Liver (tissue), 9 donors: ENCODE results near the gene RSRP1. TPM values are rescaled to one million over a fixed set of nuclear protein-coding genes. Genes with fewer than 3 reads are reported as not detected.

Source experiments
- DNase-seq: peaks from one replicate; pipeline ENCODE4 v3.0.0-alpha.2; 2017; ENCODE audit warnings: low spot score
- H3K27ac ChIP-seq, 2 donors: one replicate each; pipeline ENCODE4 v1.7.0; 2013; ENCODE audit warnings: inconsistent platforms in 2 of 2, low read length in 2 of 2, control low read depth in 1 of 2, low read depth in 1 of 2, mild to moderate bottlenecking in 1 of 2
- H3K27me3 ChIP-seq, 4 donors: one replicate each; pipeline versions ENCODE4 v1.6.1 to v1.7.0; 2013; ENCODE audit warnings: low read length in 3 of 4, inconsistent platforms in 1 of 4, mild to moderate bottlenecking in 1 of 4, moderate library complexity in 1 of 4; ENCODE audit not compliant: control insufficient read depth in 4 of 4, insufficient read depth in 4 of 4
- H3K36me3 ChIP-seq, 4 donors: one replicate each; pipeline versions ENCODE4 v1.6.1 to v1.7.0; 2013; ENCODE audit warnings: low read length in 3 of 4, mild to moderate bottlenecking in 3 of 4, low read depth in 1 of 4, moderate library complexity in 1 of 4; ENCODE audit not compliant: control insufficient read depth in 4 of 4, insufficient read depth in 3 of 4
- H3K4me1 ChIP-seq, 4 donors: one replicate each; pipeline versions ENCODE4 v1.6.1 to v1.7.0; 2013; ENCODE audit warnings: low read length in 3 of 4, mild to moderate bottlenecking in 3 of 4, moderate library complexity in 1 of 4; ENCODE audit not compliant: control insufficient read depth in 4 of 4, insufficient read depth in 4 of 4
- H3K4me3 ChIP-seq, 3 donors: one replicate each; pipeline versions ENCODE4 v1.6.1 to v1.7.0; 2013; ENCODE audit warnings: low read length in 3 of 3, control low read depth in 1 of 3, low read depth in 1 of 3, mild to moderate bottlenecking in 1 of 3
- H3K9ac ChIP-seq, 2 donors: one replicate each; pipeline ENCODE4 v1.7.0; 2013; ENCODE audit warnings: low read length in 2 of 2, mild to moderate bottlenecking in 2 of 2, moderate library complexity in 2 of 2, control low read depth in 1 of 2, low read depth in 1 of 2
- H3K9me3 ChIP-seq, 4 donors: one replicate each; pipeline versions ENCODE4 v1.6.1 to v1.7.0; 2013; ENCODE audit warnings: low read length in 3 of 4; ENCODE audit not compliant: control insufficient read depth in 4 of 4
- EGR1 ChIP-seq, 2 donors: IDR thresholded peaks; 2 replicates each; pipeline ENCODE4 v1.6.1; 2016 to 2018; ENCODE audit warnings: antibody characterized with exemption in 2 of 2, low read depth in 2 of 2
- FOXA2 ChIP-seq: IDR thresholded peaks from 2 replicates; pipeline ENCODE4 v1.6.1; 2016; ENCODE audit warnings: antibody characterized with exemption
- GABPA ChIP-seq, 2 donors: IDR thresholded peaks in 1 of 2; conservative IDR thresholded peaks in 1 of 2; 2 replicates each; pipeline ENCODE4 v1.6.1; 2016; ENCODE audit warnings: antibody characterized with exemption in 2 of 2, mild to moderate bottlenecking in 1 of 2, moderate library complexity in 1 of 2
- HNF4A ChIP-seq, 2 donors: conservative IDR thresholded peaks; 2 replicates each; pipeline ENCODE4 v1.6.1; 2016; ENCODE audit warnings: antibody characterized with exemption in 2 of 2, mild to moderate bottlenecking in 2 of 2
- HNF4G ChIP-seq: IDR thresholded peaks from 2 replicates; pipeline ENCODE4 v1.6.1; 2016; ENCODE audit warnings: antibody characterized with exemption
- NR2F2 ChIP-seq: IDR thresholded peaks from 2 replicates; pipeline ENCODE4 v1.6.1; 2016; ENCODE audit warnings: antibody characterized with exemption
- RAD21 ChIP-seq, 2 donors: IDR thresholded peaks; 2 replicates each; pipeline ENCODE4 v1.6.1; 2016; ENCODE audit warnings: antibody characterized with exemption in 2 of 2, mild to moderate bottlenecking in 2 of 2
- RXRA ChIP-seq, 2 donors: IDR thresholded peaks; 2 replicates each; pipeline ENCODE4 v1.6.1; 2017 to 2018; ENCODE audit warnings: antibody characterized with exemption in 2 of 2, mild to moderate bottlenecking in 1 of 2
- SP1 ChIP-seq: IDR thresholded peaks from 2 replicates; pipeline ENCODE4 v1.6.1; 2018; ENCODE audit warnings: antibody characterized with exemption, mild to moderate bottlenecking
- TAF1 ChIP-seq: conservative IDR thresholded peaks from 2 replicates; pipeline ENCODE4 v1.6.1; 2016; ENCODE audit warnings: antibody characterized with exemption, mild to moderate bottlenecking
- YY1 ChIP-seq: IDR thresholded peaks from 2 replicates; pipeline ENCODE4 v1.6.1; 2016; ENCODE audit warnings: antibody characterized with exemption, mild to moderate bottlenecking
- WGBS: extraction: QIAGEN DNeasy Blood & Tissue Kit; methylation state at CpG from one replicate; pipeline ENCODE4 v1.1.7; 2013; 5-methylcytosine and 5-hydroxymethylcytosine counted together
- polyA plus RNA-seq, 2 donors: library from polyadenylated mRNA; stranded (reverse) in 1 of 2; unstranded in 1 of 2; fragments of 200-250 nt in 1 of 2; fragments of >200 nt in 1 of 2; fragmentation: Nextera tagmentation in 1 of 2; extraction: Ambion mirVana in 1 of 2; gene quantifications; one replicate each; pipeline versions ENCODE4 v1.2.1 to v1.2.3, GENCODE V29; 2013 to 2015
- total RNA-seq, 2 donors: library from RNA; depleted of rRNA; stranded (reverse); fragments of >200 nt; gene quantifications; one replicate each; pipeline ENCODE4 v1.2.3, GENCODE V29; 2014
- TF ChIP-seq, protein P1 (sequence below): IDR thresholded peaks from 2 replicates; pipeline ENCODE4 v1.6.1; 2016; ENCODE audit warnings: antibody characterized with exemption
- TF ChIP-seq, protein P2 (sequence below): IDR thresholded peaks from 2 replicates; pipeline ENCODE4 v1.6.1; 2016; ENCODE audit warnings: antibody characterized with exemption, mild to moderate bottlenecking
- TF ChIP-seq, protein P3 (sequence below): IDR thresholded peaks from 2 replicates; pipeline ENCODE4 v1.6.1; 2016; ENCODE audit warnings: antibody characterized with exemption
- TF ChIP-seq, protein P4 (sequence below): IDR thresholded peaks from 2 replicates; pipeline ENCODE4 v1.6.1; 2016; ENCODE audit warnings: antibody characterized with exemption
- donor health status: healthy.
- donor health status: healthy.
- donor health status: healthy.
- donor health status: healthy.
- donor health status: healthy.

Gene RSRP1
- total and polyA plus RNA-seq, 4 donors = 19.9 to 101 (median 74.0) TPM

DNA sequence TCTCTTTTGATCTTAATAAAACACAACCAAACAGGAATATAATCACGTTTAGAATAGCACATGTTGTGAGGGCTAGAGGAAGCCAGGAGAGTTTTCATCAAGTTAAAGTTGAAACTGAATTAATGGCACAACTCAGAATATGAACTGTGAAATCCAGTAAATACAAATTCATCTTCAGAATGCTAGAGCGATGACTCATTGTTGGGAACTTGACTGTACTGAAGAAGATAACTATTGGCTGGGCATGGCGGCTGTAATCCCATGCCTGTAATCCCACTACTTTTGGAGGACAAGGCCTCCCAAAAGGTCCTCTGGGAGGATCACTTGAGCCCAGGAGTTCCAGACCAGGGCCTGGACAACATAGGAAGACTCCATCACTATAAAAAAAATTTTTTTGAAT is 23.8 kb downstream of the RSRP1 start:
- WGBS = 90% methylated on average over 3 of the region's 3 CpGs
- DNase-seq = no peak
- H3K4me3 ChIP-seq = no peak overlapping the region

DNA sequence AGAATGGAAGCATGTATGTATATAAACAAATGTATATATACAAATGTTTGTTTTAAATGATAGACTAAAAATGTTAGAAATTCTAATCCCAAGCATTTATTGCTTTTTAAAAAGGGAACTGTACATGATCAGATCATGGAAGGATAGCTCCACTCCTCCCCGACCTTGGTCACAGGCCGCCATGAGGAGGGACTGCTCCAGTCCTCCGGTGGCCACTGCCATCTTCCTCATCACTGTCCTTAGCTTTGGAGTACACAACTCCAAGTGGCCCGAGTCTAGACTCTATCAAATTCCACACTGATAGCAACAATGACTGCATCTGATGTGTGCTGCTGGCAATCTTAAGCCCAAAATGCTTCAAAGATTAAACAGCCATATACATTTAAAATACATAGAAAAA is 24.6 kb downstream of the RSRP1 start:
- Histone ChIP-seq H3K27ac (no peak overlapping the region), H3K4me1 (no peaks in the 10 kb centered on the region), H3K9me3 (no peaks in the 10 kb centered on the region), H3K9ac (no peak overlapping the region), H3K4me3 (no peak overlapping the region), H3K27me3 (no peaks in the 10 kb centered on the region), H3K36me3 (peaks cover 16 to 61% (median 47%) of the 10 kb centered on the region in 4 donors)
- TF ChIP-seq, protein P1, sequence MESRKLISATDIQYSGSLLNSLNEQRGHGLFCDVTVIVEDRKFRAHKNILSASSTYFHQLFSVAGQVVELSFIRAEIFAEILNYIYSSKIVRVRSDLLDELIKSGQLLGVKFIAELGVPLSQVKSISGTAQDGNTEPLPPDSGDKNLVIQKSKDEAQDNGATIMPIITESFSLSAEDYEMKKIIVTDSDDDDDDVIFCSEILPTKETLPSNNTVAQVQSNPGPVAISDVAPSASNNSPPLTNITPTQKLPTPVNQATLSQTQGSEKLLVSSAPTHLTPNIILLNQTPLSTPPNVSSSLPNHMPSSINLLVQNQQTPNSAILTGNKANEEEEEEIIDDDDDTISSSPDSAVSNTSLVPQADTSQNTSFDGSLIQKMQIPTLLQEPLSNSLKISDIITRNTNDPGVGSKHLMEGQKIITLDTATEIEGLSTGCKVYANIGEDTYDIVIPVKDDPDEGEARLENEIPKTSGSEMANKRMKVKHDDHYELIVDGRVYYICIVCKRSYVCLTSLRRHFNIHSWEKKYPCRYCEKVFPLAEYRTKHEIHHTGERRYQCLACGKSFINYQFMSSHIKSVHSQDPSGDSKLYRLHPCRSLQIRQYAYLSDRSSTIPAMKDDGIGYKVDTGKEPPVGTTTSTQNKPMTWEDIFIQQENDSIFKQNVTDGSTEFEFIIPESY = no peak
- TF ChIP-seq YY1 (no peak), GABPA (IDR thresholded peaks at IDR 0.05 in 1 of 2, conservative IDR thresholded peaks at IDR 0.05 in 1 of 2) (no peak), SP1 (no peak), FOXA2 (no peak), NR2F2 (no peak), HNF4A (conservative IDR thresholded peaks at IDR 0.05) (no peak), EGR1 (IDR thresholded peaks at IDR 0.05; ENCODE audit: low read depth in 2 of 2) (no peak), HNF4G (no peak), TAF1 (no peak), RAD21 (IDR thresholded peaks at IDR 0.05) (no peak)
- TF ChIP-seq, protein P2, sequence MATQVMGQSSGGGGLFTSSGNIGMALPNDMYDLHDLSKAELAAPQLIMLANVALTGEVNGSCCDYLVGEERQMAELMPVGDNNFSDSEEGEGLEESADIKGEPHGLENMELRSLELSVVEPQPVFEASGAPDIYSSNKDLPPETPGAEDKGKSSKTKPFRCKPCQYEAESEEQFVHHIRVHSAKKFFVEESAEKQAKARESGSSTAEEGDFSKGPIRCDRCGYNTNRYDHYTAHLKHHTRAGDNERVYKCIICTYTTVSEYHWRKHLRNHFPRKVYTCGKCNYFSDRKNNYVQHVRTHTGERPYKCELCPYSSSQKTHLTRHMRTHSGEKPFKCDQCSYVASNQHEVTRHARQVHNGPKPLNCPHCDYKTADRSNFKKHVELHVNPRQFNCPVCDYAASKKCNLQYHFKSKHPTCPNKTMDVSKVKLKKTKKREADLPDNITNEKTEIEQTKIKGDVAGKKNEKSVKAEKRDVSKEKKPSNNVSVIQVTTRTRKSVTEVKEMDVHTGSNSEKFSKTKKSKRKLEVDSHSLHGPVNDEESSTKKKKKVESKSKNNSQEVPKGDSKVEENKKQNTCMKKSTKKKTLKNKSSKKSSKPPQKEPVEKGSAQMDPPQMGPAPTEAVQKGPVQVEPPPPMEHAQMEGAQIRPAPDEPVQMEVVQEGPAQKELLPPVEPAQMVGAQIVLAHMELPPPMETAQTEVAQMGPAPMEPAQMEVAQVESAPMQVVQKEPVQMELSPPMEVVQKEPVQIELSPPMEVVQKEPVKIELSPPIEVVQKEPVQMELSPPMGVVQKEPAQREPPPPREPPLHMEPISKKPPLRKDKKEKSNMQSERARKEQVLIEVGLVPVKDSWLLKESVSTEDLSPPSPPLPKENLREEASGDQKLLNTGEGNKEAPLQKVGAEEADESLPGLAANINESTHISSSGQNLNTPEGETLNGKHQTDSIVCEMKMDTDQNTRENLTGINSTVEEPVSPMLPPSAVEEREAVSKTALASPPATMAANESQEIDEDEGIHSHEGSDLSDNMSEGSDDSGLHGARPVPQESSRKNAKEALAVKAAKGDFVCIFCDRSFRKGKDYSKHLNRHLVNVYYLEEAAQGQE = no peak
- TF ChIP-seq, protein P3, sequence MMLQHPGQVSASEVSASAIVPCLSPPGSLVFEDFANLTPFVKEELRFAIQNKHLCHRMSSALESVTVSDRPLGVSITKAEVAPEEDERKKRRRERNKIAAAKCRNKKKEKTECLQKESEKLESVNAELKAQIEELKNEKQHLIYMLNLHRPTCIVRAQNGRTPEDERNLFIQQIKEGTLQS = no peak
- TF ChIP-seq, protein P4, sequence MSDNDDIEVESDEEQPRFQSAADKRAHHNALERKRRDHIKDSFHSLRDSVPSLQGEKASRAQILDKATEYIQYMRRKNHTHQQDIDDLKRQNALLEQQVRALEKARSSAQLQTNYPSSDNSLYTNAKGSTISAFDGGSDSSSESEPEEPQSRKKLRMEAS = no peak
- WGBS = 90% methylated on average over 4 of the region's 4 CpGs
- DNase-seq = no peak

More for the DNA sequence above, 23.8 kb downstream of the RSRP1 start:
- Histone ChIP-seq H3K27me3 (no peaks in the 10 kb centered on the region), H3K4me1 (no peaks in the 10 kb centered on the region), H3K36me3 (peaks cover 18 to 69% (median 53%) of the 10 kb centered on the region in 4 donors), H3K9ac (no peak overlapping the region), H3K9me3 (no peaks in the 10 kb centered on the region), H3K27ac (no peak overlapping the region)
- TF ChIP-seq, protein P3 = no peak
- TF ChIP-seq GABPA (IDR thresholded peaks at IDR 0.05 in 1 of 2, conservative IDR thresholded peaks at IDR 0.05 in 1 of 2) = no peak
- TF ChIP-seq HNF4G = no peak
- TF ChIP-seq, protein P4 = no peak
- no peak for TF ChIP-seq FOXA2
- TF ChIP-seq RXRA (IDR thresholded peaks at IDR 0.05) = no peak
- no peak for TF ChIP-seq RAD21 (IDR thresholded peaks at IDR 0.05)
